T1000 (cell line): ENCODE results near the gene MT1M.
"Not testable (repeated sequence)": the region's sequence is repeated elsewhere in the genome, so short reads cannot be mapped to it uniquely, and the experiment has no call there.

ENCODE experiments used
- DNase-seq: peaks from one replicate; lab custom pipeline; 2025; ENCODE audit warnings: mixed read lengths; lab: John Stamatoyannopoulos, UW

Gene MT1M

GRCh38 chr16:56649820-56650219 is 17.4 kb downstream of the MT1M start:
- no peak for DNase-seq

- no peak for DNase-seq
Measured at GRCh38 chr16:56651586-56651985, 19.1 kb downstream of the MT1M start, which contains the start of gene MT1B. TSS of gene MT1B (plus strand) at chr16:56651886. CDS start at chr16:56651954, 68 bp downstream.

- DNase-seq: no peak
Measured at GRCh38 chr16:56652600-56652999, 20.1 kb downstream of the MT1M start.

DNA sequence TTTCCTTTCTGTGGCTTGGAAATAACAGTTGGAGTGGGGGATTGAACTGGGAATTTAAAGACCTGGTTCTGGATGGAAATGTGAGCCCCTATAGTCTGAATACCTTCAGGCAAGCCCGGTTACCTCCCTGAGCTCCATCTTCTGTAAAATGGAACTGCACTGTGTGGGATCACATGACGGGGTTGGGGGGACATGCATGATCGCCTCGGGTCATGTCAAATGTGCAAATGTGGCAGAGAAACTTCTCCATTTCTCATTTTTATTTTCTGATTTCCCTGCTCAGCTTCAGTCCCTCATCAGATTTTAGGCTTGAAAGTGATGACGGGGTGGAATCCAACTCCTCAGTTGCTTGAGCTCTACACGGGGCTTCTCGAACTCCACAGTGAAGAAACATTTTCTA is 20.8 kb downstream of the MT1M start:
- DNase-seq: no peak

- DNase-seq: no peak
Measured at GRCh38 chr16:56657555-56658326, 25.3 kb downstream of the MT1M start, which contains the start of gene MT1F. TSS of gene MT1F (plus strand) at chr16:56657959. CDS start at chr16:56658059, 100 bp downstream.

GRCh38 chr16:56658327-56658875 is 25.9 kb downstream of the MT1M start:
- DNase-seq: no peak

GRCh38 chr16:56662357-56663354 is 30.2 kb downstream of the MT1M start:
- no peak for DNase-seq

DNA sequence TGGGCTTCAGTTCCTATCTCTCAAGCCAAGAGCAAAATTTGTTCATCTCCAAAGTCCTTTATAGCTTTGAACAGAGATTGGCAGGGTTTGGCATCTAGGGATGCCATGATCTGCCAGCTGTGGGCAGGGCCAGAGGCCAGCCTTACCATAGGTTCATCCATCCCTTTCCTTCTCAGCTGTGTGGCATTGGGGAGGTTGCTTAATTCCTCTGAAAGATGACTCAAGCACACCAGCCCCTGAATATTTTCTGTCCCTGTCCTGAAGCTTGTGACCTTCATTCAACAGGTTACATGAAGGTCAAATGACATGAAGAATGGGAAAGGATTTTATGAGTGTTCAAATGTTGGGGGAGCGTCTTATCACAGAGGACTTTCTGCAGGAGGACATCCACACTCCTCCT is 32.0 kb downstream of the MT1M start:
- DNase-seq: no peak

DNA sequence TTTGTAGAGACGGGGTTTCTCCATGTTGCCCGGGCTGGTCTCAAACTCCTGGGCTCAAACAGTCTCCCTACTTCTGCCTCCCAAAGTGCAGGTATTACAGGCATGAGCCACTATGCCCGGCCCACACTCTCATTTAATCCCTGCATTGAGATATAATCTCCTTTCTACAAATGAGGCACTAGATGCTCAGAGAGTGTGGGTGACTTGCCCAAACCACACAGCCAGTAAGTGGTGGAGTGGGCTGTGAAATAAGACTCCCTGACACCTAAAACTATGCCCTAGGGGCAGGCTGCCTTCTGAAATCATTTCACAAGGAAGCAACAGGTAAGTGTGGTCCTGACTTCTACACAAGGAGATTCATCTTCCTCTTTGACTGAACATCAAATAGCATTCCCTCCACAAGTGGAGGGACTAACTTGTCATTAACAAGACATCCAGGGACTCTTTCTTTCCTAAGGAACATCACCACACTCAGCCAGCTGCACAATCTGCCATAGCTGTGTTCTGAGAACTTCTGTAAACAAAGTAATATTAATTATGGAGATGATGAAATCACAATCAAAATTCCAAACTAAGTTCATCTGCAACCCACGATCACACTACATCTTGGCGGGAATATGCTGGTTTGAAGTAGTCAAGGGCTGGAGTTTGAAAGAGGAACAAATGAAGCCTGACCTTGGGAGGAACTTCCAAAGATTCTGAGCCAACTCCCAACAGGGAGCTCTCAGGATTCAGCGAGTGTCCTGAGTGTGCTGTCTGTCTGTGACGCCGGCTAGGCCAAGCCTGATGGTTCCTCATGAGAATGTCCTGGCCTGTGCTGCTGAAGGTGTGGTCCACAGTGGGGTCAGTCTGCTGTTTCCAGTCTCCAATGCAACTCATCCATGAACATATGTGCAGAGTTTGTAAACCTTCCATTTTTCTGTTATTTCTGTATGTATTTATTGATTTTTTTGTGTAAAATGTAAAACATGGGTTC is 33.1 kb downstream of the MT1M start:
- not testable (repeated sequence) for DNase-seq

GRCh38 chr16:56667581-56668571 is 35.4 kb downstream of the MT1M start, which contains the start of gene MT1G:
TSS of gene MT1G (minus strand) at chr16:56668065. CDS start at chr16:56667993, 72 bp downstream.
- no peak for DNase-seq

GRCh38 chr16:56669005-56669839 is 36.8 kb downstream of the MT1M start, which contains the start of gene MT1H:
TSS of gene MT1H (plus strand) at chr16:56669814. CDS start at chr16:56669885, 71 bp downstream.
- no peak for DNase-seq

DNA sequence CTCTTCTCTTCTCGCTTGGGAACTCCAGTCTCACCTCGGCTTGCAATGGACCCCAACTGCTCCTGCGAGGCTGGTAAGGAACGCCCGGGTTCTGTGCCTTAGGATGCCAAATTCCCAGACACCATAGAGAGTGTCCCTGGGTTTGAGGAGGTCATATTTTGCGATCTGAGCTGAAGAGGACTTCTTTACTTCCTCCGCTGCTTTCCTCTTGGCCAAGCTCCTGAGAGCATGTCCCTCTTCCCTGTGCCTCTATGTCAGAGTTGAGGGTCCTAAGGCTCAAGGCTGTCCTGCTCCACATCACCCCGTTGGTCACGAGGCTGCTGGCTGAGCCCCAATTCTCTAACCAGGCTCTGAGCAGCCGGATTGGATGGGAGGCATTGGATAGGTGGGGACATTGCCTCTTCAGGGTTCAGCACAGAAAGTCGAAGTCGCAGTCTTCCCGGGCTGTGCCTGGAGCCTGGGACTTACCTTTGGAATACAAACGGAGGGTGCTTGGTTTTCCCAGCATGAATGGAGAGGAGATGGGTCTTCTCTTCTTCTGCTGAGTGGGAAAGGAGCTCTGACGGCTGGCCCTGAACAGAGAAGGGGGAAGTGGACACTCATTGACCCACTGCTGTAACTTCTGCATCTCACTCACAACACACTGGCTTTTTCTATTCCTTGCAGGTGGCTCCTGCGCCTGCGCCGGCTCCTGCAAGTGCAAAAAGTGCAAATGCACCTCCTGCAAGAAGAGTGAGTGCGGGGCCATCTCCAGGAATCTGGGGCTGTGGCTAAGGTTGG is 37.6 kb downstream of the MT1M start:
- no peak for DNase-seq

GRCh38 chr16:56670620-56670934 is 38.1 kb downstream of the MT1M start:
- DNase-seq: no peak

- not testable (repeated sequence) for DNase-seq
Measured at GRCh38 chr16:56671691-56672090, 39.2 kb downstream of the MT1M start.

- not testable (repeated sequence) for DNase-seq
Measured at GRCh38 chr16:56672171-56672570, 39.7 kb downstream of the MT1M start.

- no peak for DNase-seq
Measured at GRCh38 chr16:56672761-56673536, 40.5 kb downstream of the MT1M start.

DNA sequence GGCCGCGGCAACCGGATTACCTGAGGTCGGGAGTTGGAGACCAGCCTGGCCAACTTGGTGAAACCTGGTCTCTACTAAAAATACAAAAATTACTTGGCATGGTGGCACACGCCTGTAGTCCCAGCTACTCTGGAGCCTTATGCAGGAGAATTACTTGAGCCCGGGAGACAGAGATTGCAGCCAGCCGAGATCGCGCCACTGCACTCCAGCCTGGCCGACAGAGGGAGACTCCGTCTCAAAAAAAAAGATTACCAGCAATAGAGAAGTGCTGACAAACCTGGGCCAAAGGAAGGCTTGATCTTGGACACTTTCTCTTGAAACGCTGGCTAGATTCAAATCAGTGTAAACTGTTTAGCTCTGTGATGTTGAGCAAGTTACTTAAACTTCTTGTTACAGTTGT is 41.5 kb downstream of the MT1M start:
- no peak for DNase-seq
